GM21717 (cell line): ENCODE results near the gene PLA2G10.
A peak's percentile ranks its signal among the peaks of the same experiment; 100 is the strongest.
"Not testable (repeated sequence)": the region's sequence is repeated elsewhere in the genome, so short reads cannot be mapped to it uniquely, and the experiment has no call there.

Experiments used
- ATAC-seq: cut with Tn5 transposase; IDR thresholded peaks from one replicate; pipeline ENCODE4 v1.9.1; 2021; ENCODE audit warnings: mild to moderate bottlenecking, moderate library complexity; ENCODE audit not compliant: unreplicated experiment

PLA2G10 gene

GRCh38 chr16:14667347-14668266 is 26.5 kb downstream of the PLA2G10 start:
- ATAC-seq, result no peak

- peak; percentile 73 for ATAC-seq
Measured at GRCh38 chr16:14658063-14658462, 36.0 kb downstream of the PLA2G10 start.

GRCh38 chr16:14652726-14653125 is 41.4 kb downstream of the PLA2G10 start:
- ATAC-seq, result no peak

DNA sequence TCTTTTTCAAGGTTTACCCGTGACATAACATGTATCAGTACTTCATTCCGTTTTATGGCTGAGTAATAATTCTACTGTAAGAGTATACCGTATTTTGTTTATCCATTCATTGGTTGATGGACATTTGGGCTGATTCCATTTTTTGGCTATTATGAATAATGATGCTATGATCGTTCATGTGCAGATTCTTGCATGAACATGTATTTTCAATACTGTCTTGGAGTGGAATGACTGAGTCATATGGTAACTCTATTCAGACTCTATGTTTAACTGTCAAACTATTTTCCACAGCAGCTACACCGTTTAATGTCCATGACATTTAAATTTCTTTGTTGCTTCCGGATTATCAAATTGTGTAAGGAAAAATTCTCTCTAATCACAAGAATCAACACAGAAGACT is 43.5 kb downstream of the PLA2G10 start:
- no peak for ATAC-seq

DNA sequence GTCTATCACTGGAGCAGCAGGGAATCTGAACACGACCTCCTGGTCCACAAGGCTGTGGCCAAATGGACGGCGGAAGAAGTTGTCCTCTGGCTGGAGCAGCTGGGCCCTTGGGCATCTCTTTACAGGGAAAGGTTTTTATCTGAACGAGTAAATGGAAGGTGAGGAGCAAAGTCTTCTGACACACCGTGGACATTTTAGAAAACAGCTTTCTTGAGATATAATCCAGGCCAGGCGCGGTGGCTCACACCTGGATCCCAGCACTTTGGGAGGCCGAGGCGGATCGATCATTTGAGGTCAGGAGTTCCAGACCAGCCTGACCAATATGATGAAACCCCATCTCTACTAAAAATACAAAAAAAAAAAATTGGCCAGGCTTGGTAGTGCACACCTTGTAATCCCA is 44.3 kb downstream of the PLA2G10 start:
- ATAC-seq, result no peak

GRCh38 chr16:14641926-14642325 is 52.2 kb downstream of the PLA2G10 start:
- no peak for ATAC-seq

GRCh38 chr16:14641206-14641605 is 52.9 kb downstream of the PLA2G10 start:
- ATAC-seq, result no peak

- ATAC-seq, result no peak
Measured at GRCh38 chr16:14640538-14640937, 53.6 kb downstream of the PLA2G10 start.

GRCh38 chr16:14636951-14637240 is 57.2 kb downstream of the PLA2G10 start:
- ATAC-seq, result not testable (repeated sequence)

GRCh38 chr16:14636179-14636950 is 57.7 kb downstream of the PLA2G10 start:
- ATAC-seq, result not testable (repeated sequence)

- no peak for ATAC-seq
Measured at GRCh38 chr16:14635395-14636165, 58.5 kb downstream of the PLA2G10 start.

DNA sequence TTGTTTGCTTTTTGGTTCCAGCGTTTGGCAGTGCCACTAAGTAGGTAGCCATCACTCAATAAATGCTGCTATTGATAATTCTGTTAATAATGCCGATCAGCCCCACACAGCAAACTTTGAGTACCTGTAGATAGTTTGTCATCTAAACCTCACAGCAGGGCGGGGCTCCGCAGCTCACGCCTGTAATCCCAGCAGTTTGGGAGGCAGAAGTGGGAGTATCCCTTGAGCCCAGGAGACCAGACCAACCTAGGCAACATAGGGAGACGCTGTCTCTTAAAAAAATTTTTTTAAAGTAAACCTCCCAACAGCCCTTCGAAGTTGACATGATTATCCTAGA is 59.8 kb downstream of the PLA2G10 start:
- no peak for ATAC-seq

DNA sequence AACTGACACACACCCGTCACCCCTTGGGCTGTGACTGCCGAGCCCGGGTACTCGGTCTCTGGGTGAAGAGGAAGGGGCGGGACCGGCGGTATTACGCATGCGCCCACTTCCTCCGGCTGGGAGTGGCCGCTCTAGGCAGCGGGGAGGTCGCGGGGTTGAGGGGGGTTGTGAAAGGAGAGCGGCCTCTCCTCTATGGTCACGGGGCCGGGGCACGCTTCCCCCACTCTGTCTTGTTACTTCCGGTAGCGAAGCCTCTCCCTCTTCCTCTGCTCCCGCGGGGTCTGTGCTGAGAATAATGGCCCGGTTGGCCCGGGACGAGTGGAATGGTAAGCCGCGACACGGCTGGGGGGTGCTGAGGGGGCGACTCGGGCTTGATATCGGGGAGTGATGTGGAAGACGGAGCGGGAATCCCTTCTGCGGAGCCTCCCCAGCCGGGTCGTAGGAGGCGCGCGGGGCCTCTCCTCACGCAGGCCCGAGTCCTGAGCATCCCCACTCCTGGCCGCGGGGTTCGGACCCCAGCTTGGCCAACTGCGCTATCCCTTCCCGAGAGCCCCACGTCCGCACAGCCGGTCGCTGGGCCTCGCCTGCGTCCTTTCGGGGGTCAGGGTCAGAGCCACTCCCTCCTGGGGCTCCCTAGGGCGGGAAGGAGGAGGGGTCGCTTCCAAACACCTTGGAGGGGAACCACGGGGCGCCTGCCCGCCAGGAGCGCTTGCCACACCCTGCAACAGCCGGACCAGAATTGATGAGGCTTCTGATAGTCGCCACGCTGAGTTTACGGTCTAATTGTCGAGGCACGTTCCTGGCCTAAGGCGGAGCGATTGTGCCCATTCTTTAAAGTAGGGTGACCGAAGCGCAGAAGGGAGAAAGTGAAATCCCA is 61.2 kb downstream of the PLA2G10 start, which contains the start of gene BFAR:
TSS of gene BFAR (plus strand) at position 259 of the 877 bp plus-strand sequence. CDS start 11,396 bp downstream, outside the sequence.
- ATAC-seq, result peak; percentile 65

- not testable (repeated sequence) for ATAC-seq
Measured at GRCh38 chr16:14630620-14631330, 63.3 kb downstream of the PLA2G10 start.

GRCh38 chr16:14629919-14630619 is 64.0 kb downstream of the PLA2G10 start, which contains the start of gene PARN:
Gene PARN (minus strand): TSS chr16:14630260. CDS start chr16:14630125, 135 bp downstream.
- ATAC-seq, result peak; percentile 31

DNA sequence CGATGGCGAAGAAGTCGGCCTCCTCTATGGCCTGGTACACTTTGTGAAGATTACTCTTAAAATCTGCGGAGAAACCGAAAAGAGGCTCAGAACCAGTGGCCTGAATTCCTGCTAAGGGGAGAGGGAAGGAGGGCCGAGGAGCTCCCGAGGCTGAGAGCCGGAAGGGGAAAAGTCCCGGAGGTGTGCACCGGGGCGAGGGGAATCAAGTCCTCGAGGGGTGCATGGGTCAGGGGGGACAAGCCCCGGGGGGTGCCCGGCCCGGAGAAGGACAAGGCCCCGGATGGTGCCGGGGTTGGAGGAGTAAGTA is 64.5 kb downstream of the PLA2G10 start:
- peak; percentile 7 for ATAC-seq

DNA sequence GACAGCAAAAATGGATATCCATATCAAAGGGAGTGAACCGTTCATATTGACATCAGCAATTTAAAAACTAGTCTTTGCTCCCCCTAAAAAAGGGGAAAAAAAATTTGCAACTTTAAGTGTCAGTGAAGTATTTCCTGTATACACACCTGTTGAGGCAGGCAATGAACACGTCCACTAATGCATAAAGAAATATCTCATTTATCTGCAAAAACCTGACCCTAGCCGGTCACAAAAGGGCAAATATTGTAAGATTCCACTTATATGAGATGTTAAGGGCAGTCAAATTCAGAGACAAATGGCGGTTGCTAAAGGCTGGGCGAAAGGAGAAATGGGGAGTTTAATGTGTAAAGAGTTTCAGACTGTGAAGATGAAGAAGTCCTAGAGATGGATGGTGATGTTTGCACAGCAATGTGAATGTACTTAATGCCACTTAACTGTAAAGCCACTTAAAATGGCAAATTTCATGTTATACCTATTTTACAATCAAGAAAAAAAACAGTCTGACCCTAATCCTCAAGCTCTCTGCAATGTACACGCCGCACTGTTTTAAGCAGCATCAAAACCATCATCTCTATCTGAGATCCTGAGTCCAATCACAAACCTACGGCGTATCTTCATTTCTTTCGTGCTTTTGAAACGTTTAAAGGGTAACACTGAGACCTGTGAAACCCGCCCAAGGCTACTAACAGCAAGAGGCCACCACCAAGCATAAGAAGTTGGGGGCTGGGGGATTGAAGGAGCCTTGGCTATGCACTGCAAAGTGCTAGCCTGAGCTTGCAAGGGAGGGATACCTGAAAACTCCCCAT is 65.1 kb downstream of the PLA2G10 start:
- ATAC-seq, result peak; percentile 1

- ATAC-seq, result no peak
Measured at GRCh38 chr16:14627078-14627477, 67.0 kb downstream of the PLA2G10 start.
